PC-9 (cell line): Measurements from ENCODE around the gene MYL12A. TPM values are rescaled to one million over a fixed set of nuclear protein-coding genes. Genes with fewer than 3 reads are reported as not detected.

Source experiments
- BruUV-seq: library from RNA; stranded (reverse); fragments of 400-500 nt; replicated peaks from 2 replicates; lab custom pipeline; 2021; lab: Mats Ljungman, UMichigan
- CTCF ChIA-PET: fragments of 300-600 bp; sonication (Branson Sonifier 250); formaldehyde crosslinking; loops from one replicate; lab custom pipeline; 2022; ENCODE audit warnings: antibody characterized with exemption; lab: Charles Lee
- POLR2A ChIA-PET: fragments of 300-600 bp; sonication (Branson Sonifier 250); formaldehyde crosslinking; loops from one replicate; lab custom pipeline; 2022; ENCODE audit warnings: antibody characterized with exemption; ENCODE audit not compliant: unreplicated experiment; lab: Charles Lee
- DNase-seq, 2 experiments: peaks; one replicate each; pipeline versions ENCODE4 v3.0.0 to v3.0.0-alpha.2; 2015 to 2022; ENCODE audit warnings: mixed read lengths in 1 of 2
- H2AFZ ChIP-seq: fragments of 200-600 bp; sonication (generic); 2 replicates; pipeline ENCODE4 v1.8.1; 2017; ENCODE audit warnings: antibody characterized with exemption
- H3F3A ChIP-seq: fragments of 200-600 bp; sonication (generic); 2 replicates; pipeline ENCODE4 v1.8.1; 2017; ENCODE audit warnings: antibody characterized with exemption, mild to moderate bottlenecking, low read depth; ENCODE audit not compliant: insufficient read depth
- H3K27ac ChIP-seq: fragments of 200-600 bp; sonication (generic); 2 replicates; pipeline ENCODE4 v1.6.1; 2016; ENCODE audit warnings: mixed run types
- H3K27me3 ChIP-seq: fragments of 200-600 bp; sonication (generic); 2 replicates; pipeline ENCODE4 v1.6.1; 2016; ENCODE audit warnings: low read depth, mixed run types; ENCODE audit not compliant: insufficient read depth
- H3K36me3 ChIP-seq: fragments of 200-600 bp; sonication (generic); 2 replicates; pipeline ENCODE4 v1.6.1; 2016; ENCODE audit warnings: low read depth, mixed run types
- H3K4me1 ChIP-seq: fragments of 200-600 bp; sonication (generic); replicated peaks from 2 replicates; pipeline ENCODE4 v1.6.1; 2016; ENCODE audit warnings: mixed run types; ENCODE audit not compliant: insufficient read depth
- H3K4me2 ChIP-seq: fragments of 200-600 bp; sonication (generic); 2 replicates; pipeline ENCODE4 v1.6.1; 2017; ENCODE audit warnings: mixed run types
- H3K4me3 ChIP-seq: fragments of 200-600 bp; sonication (generic); 2 replicates; pipeline ENCODE4 v1.6.1; 2016; ENCODE audit warnings: mixed run types
- H3K79me2 ChIP-seq: fragments of 200-600 bp; sonication (generic); 2 replicates; pipeline ENCODE4 v1.6.1; 2017; ENCODE audit warnings: low read depth, mixed run types
- H3K9me2 ChIP-seq: fragments of 200-600 bp; sonication (generic); 2 replicates; pipeline ENCODE4 v1.8.1; 2017; ENCODE audit warnings: mild to moderate bottlenecking; ENCODE audit not compliant: insufficient read depth
- H3K9me3 ChIP-seq: fragments of 200-600 bp; sonication (generic); 2 replicates; pipeline ENCODE4 v1.8.1; 2016; ENCODE audit warnings: low read depth; ENCODE audit not compliant: insufficient read depth
- H4K20me1 ChIP-seq: fragments of 200-600 bp; sonication (generic); 2 replicates; pipeline ENCODE4 v1.8.1; 2017; ENCODE audit not compliant: insufficient read depth
- CTCF ChIP-seq: fragments of 200-600 bp; sonication (generic); conservative IDR thresholded peaks from 2 replicates; pipeline ENCODE4 v1.6.1; 2017; ENCODE audit warnings: mixed run types, antibody characterized with exemption, mild to moderate bottlenecking, moderate library complexity
- EZH2 ChIP-seq: fragments of 200-600 bp; sonication (generic); IDR thresholded peaks from 2 replicates; pipeline ENCODE4 v1.8.0; 2017; ENCODE audit warnings: antibody characterized with exemption, low read depth
- intact Hi-C: fragments of 100-400 bp; cut with micrococcal nuclease; formaldehyde crosslinking; loops from one replicate; pipeline ENCODE4 v1.10.0; 2022; ENCODE audit not compliant: unreplicated experiment
- total RNA-seq: library from RNA; stranded (reverse); gene quantifications from 2 replicates; pipeline ENCODE4 v1.2.3, GENCODE V29; 2021

Gene MYL12A
- total RNA-seq, 1 experiment from 2014 or later, result 532 TPM

- Histone ChIP-seq H2AFZ (no peak overlapping the region), H3K79me2 (peaks cover 17% of the 10 kb centered on the region), H3K9me3 (peaks cover 39% of the 10 kb centered on the region), H3K36me3 (peaks cover 16% of the 10 kb centered on the region; the same call in 1 of the 2 replicates), H3K27me3 (no peaks in the 10 kb centered on the region), H3K4me1 (0 out of 2 replicates have a peak, but pooled peaks cover 8% of the 10 kb centered on the region), H3K9me2 (no peaks in the 10 kb centered on the region), H3K4me2 (no peak overlapping the region), H3F3A (0 out of 2 replicates have a peak, but pooled peaks cover 10% of the 10 kb centered on the region), H4K20me1 (no peaks in the 10 kb centered on the region), H3K27ac (no peak overlapping the region), H3K4me3 (no peak overlapping the region)
- DNase-seq, result no peak
- BruUV-seq, result no TSS peak
- POLR2A ChIA-PET, result no interaction called here
- intact Hi-C loops, result no loop called here
- CTCF ChIA-PET, result no interaction called here
- TF ChIP-seq EZH2 (no peak), CTCF (no peak)
These were observed 45.8 kb downstream of the MYL12A start for GRCh38 chr18:3293196-3293951.

DNA sequence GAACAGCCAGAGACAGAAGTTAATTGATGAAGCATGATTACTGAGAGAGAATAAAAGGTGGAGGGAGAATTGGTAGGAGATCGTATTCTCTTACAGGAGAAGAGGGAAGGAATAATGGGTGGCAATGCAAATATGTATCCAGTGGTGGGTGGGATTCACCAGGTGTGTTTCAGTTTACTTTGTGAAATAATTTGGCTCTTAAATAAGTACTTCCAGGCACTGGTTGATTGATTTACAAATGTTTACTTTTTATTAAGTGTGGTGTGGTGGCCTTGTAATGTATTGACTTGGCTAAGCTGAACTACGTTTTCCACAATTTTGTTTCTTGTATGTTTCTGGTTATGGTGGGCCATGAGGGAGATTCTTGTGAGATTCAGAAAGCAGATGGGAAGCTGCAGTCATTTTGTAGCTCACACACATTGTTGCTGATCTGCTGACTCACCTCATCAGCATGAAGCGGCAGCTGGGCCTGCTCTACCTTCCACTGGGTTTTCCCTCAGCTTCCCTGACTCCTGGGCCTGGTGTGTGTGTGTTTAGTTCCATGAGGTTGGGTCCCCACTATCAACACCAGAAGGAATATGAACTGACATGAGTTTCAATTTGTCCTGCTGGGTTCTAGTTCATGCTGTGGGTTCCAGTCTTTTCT lies 47.0 kb downstream of the MYL12A start:
- Histone ChIP-seq H3K4me3 (no peak overlapping the region), H3K27ac (no peak overlapping the region), H3K9me3 (peaks cover 33% of the 10 kb centered on the region), H3K79me2 (peaks cover 17% of the 10 kb centered on the region), H3K4me1 (0 out of 2 replicates have a peak, but pooled peaks cover 8% of the 10 kb centered on the region), H3K36me3 (peaks cover 16% of the 10 kb centered on the region; the same call in 1 of the 2 replicates), H4K20me1 (no peaks in the 10 kb centered on the region), H3K27me3 (no peaks in the 10 kb centered on the region), H3K9me2 (no peaks in the 10 kb centered on the region), H3K4me2 (no peak overlapping the region), H2AFZ (no peak overlapping the region), H3F3A (0 out of 2 replicates have a peak, but pooled peaks cover 10% of the 10 kb centered on the region)
- DNase-seq, result no peak
- BruUV-seq, result no TSS peak
- intact Hi-C loops, result loop anchor here (5.0 kb wide), 1 partner anchor 38 kb away; no protein-coding TSS in a partner anchor
- ChIA-PET POLR2A (interaction anchor here (0.5 kb wide), 1 partner anchor 15 kb away, joined by 4 read pairs; no protein-coding TSS in a partner anchor), CTCF (no interaction called here)
- no peak for TF ChIP-seq CTCF
- no peak for TF ChIP-seq EZH2
